ENCODE results near the gene CAMK1D.
"Not testable (repeated sequence)": the region's sequence is repeated elsewhere in the genome, so short reads cannot be mapped to it uniquely, and the experiment has no call there.

GRCh38 chr10:12309783-12310182, 39.6 kb upstream of the CAMK1D start:
- not testable (repeated sequence) for TF ChIP-seq CTCF (conservative IDR thresholded peaks at IDR 0.05); EZH2 (IDR thresholded peaks at IDR 0.05; ENCODE audit: low read depth)

Measured in PC-9 (cell line).